ENCODE data around the gene AFTPH.

DNA sequence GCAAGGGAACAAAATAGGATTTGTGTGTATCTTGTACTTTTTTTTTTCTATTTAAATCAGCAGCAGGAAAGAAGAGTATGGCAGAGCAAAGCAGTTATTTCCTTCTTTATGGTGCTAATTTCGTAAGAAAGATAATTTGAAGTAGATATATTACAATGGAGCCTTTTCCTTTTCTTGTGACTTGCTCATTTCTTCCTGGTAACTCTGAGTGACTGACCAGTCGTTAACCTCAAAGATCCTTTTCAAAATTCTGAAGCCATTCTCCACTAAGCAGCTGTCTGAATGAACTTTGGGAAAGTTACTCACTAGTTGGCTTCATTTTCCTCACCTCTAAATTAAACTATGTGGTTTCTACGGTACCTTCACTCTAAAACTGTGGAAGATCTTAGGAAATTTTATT, 24.6 kb downstream of the AFTPH start:
- TF ChIP-seq CTCF (conservative IDR thresholded peaks at IDR 0.05; ENCODE audit: low read depth, low read length): no peak
- TF ChIP-seq EZH2 (IDR thresholded peaks at IDR 0.05; ENCODE audit: borderline replicate concordance, low read depth, low read length, poor library complexity, severe bottlenecking): no peak
